Measurements from ENCODE around the gene DLG1. TPM values are rescaled to one million over a fixed set of nuclear protein-coding genes. Genes with fewer than 3 reads are reported as not detected.

DLG1 gene
- total RNA-seq, 1 donor from 2014 or later, result 84.1 TPM

DNA sequence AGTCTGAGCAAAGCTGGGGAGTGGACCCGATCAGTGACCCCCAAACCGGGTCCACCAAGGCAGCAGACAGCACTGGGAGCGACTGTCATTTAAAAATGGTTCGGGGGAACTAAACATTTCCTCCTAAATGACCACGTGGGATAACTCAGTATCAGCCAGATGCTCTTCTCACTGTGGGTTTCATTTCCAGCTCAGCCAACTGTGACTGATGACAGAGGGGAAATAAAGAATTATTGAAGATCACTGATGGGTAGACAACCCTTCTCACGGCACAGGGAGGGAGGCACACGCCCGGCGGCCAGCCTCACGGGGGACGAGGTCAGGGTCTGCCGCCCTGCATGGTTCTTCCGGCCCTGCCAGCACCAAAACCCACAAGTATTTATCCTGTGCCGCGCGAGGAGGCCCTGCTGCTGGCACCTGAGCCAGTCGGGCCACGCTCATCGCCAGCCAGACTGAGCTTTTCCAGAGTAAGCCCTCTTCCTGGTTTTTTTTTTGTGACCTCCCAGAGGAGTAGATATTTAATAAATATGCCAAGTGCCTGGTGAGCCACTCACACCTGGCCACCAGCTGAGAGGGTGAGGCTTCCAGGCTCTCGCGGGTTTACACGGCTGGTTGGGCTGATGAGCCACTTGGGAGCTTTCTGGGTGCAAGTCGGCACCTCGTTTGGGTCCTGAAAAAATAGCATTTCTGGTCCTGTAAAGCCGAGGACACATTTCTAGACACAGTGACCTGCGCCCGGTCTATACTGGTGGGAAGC, 275.0 kb downstream of the DLG1 start:
- peaks cover 2% of the 10 kb centered on the region for H3K27me3 Mint-ChIP-seq
- peaks cover 6% of the 10 kb centered on the region for H3K4me1 Mint-ChIP-seq
- no peaks in the 10 kb centered on the region for H3K9me3 Mint-ChIP-seq
- DNase-seq, result no peak
- peak overlapping the region; percentile 29 for H3K27ac Mint-ChIP-seq
- H3K4me3 Mint-ChIP-seq, result no peak overlapping the region
- intact Hi-C loops (cut with micrococcal nuclease), result no loop called here
- no peaks in the 10 kb centered on the region for H3K36me3 Mint-ChIP-seq (ENCODE audit: low read depth)

- Mint-ChIP-seq H3K27me3 (peaks cover 2% of the 10 kb centered on the region), H3K4me1 (peaks cover 6% of the 10 kb centered on the region), H3K27ac (no peak overlapping the region), H3K36me3 (ENCODE audit: low read depth) (no peaks in the 10 kb centered on the region), H3K4me3 (no peak overlapping the region), H3K9me3 (no peaks in the 10 kb centered on the region)
- intact Hi-C loops (cut with micrococcal nuclease), result no loop called here
- DNase-seq, result no peak
Measured at GRCh38 chr3:197022405-197023231, 275.8 kb downstream of the DLG1 start.

- no peaks in the 10 kb centered on the region for H3K9me3 Mint-ChIP-seq
- intact Hi-C loops (cut with micrococcal nuclease), result no loop called here
- H3K4me1 Mint-ChIP-seq, result peaks cover 6% of the 10 kb centered on the region
- H3K27me3 Mint-ChIP-seq, result peaks cover 2% of the 10 kb centered on the region
- H3K4me3 Mint-ChIP-seq, result no peak overlapping the region
- no peak for DNase-seq
- no peaks in the 10 kb centered on the region for H3K36me3 Mint-ChIP-seq (ENCODE audit: low read depth)
- H3K27ac Mint-ChIP-seq, result no peak overlapping the region
Measured at GRCh38 chr3:197021729-197022404, 276.5 kb downstream of the DLG1 start.

DNA sequence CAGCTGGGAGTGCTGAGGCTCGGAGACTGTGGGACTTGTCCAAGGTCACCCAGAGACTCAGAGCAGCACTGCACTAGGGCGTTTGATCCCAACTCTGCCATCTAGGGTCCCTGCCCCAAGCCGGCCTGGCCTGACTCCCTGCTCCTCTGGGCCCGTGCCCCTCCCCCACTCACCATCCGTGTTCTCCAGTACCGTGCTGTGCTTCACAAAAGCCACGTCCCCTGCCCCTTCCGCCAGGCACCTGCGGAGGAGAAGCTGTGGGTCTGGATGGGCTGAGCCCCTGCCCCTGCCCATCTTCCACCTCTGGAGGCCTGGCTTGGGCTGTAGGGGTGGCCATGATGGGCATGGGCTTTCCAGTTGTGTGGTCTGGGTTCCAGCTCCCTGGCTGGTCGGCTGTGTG, 277.2 kb downstream of the DLG1 start:
- intact Hi-C loops (cut with micrococcal nuclease), result no loop called here
- peaks cover 2% of the 10 kb centered on the region for H3K27me3 Mint-ChIP-seq
- peaks cover 6% of the 10 kb centered on the region for H3K4me1 Mint-ChIP-seq
- no peak for DNase-seq
- no peaks in the 10 kb centered on the region for H3K9me3 Mint-ChIP-seq
- H3K27ac Mint-ChIP-seq, result no peak overlapping the region
- H3K36me3 Mint-ChIP-seq (ENCODE audit: low read depth), result no peaks in the 10 kb centered on the region
- H3K4me3 Mint-ChIP-seq, result no peak overlapping the region

GRCh38 chr3:197019535-197019934, 278.9 kb downstream of the DLG1 start:
- H3K36me3 Mint-ChIP-seq (ENCODE audit: low read depth), result no peaks in the 10 kb centered on the region
- H3K27ac Mint-ChIP-seq, result no peak overlapping the region
- H3K9me3 Mint-ChIP-seq, result no peaks in the 10 kb centered on the region
- DNase-seq, result no peak
- peaks cover 2% of the 10 kb centered on the region for H3K27me3 Mint-ChIP-seq
- H3K4me1 Mint-ChIP-seq, result peaks cover 6% of the 10 kb centered on the region
- intact Hi-C loops (cut with micrococcal nuclease), result no loop called here
- no peak overlapping the region for H3K4me3 Mint-ChIP-seq

DNA sequence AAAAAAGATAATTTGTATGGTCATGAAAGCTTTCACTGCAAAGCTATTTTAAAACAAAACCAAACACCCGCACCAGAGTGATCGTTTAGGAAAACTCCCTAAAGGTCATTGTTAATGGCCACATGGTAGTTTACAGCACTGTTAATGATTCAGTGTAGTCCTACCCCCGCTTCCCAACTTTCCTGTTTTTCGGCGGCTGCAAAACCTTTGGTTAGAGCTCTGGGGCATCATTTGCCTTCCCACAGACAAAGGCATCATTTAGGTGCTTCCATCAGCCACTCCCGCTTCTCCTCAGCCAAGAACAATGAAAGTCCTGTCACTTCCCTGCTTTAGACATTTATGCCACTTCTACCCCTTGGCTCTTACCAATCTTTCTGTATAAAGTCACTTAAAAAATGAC, 279.4 kb downstream of the DLG1 start:
- no peak for DNase-seq
- intact Hi-C loops (cut with micrococcal nuclease), result no loop called here

GRCh38 chr3:197017003-197017402, 281.4 kb downstream of the DLG1 start:
- H3K36me3 Mint-ChIP-seq (ENCODE audit: low read depth), result no peaks in the 10 kb centered on the region
- no peaks in the 10 kb centered on the region for H3K9me3 Mint-ChIP-seq

More for the DNA sequence above, 279.4 kb downstream of the DLG1 start:
- H3K36me3 Mint-ChIP-seq (ENCODE audit: low read depth), result no peaks in the 10 kb centered on the region
- no peak overlapping the region for H3K27ac Mint-ChIP-seq
- H3K4me3 Mint-ChIP-seq, result no peak overlapping the region
- peaks cover 2% of the 10 kb centered on the region for H3K27me3 Mint-ChIP-seq
- peaks cover 6% of the 10 kb centered on the region for H3K4me1 Mint-ChIP-seq
- H3K9me3 Mint-ChIP-seq, result no peaks in the 10 kb centered on the region

GRCh38 chr3:197015790-197016736, 282.3 kb downstream of the DLG1 start:
- H3K9me3 Mint-ChIP-seq, result no peaks in the 10 kb centered on the region
- no peak overlapping the region for H3K4me3 Mint-ChIP-seq
- intact Hi-C loops (cut with micrococcal nuclease), result no loop called here
- no peaks in the 10 kb centered on the region for H3K36me3 Mint-ChIP-seq (ENCODE audit: low read depth)
- DNase-seq, result no peak
- H3K27ac Mint-ChIP-seq, result no peak overlapping the region
- no peaks in the 10 kb centered on the region for H3K27me3 Mint-ChIP-seq
- no peaks in the 10 kb centered on the region for H3K4me1 Mint-ChIP-seq

More at GRCh38 chr3:197017003-197017402, 281.4 kb downstream of the DLG1 start:
- Mint-ChIP-seq H3K27ac (no peak overlapping the region), H3K4me3 (no peak overlapping the region), H3K27me3 (no peaks in the 10 kb centered on the region), H3K4me1 (no peaks in the 10 kb centered on the region)
- no peak for DNase-seq
- intact Hi-C loops (cut with micrococcal nuclease), result no loop called here

GRCh38 chr3:197014942-197015575, 283.4 kb downstream of the DLG1 start:
- Mint-ChIP-seq H3K4me3 (no peak overlapping the region), H3K36me3 (ENCODE audit: low read depth) (no peaks in the 10 kb centered on the region), H3K27ac (no peak overlapping the region), H3K4me1 (no peaks in the 10 kb centered on the region), H3K9me3 (no peaks in the 10 kb centered on the region), H3K27me3 (no peaks in the 10 kb centered on the region)
- intact Hi-C loops (cut with micrococcal nuclease), result no loop called here
- DNase-seq, result no peak

DNA sequence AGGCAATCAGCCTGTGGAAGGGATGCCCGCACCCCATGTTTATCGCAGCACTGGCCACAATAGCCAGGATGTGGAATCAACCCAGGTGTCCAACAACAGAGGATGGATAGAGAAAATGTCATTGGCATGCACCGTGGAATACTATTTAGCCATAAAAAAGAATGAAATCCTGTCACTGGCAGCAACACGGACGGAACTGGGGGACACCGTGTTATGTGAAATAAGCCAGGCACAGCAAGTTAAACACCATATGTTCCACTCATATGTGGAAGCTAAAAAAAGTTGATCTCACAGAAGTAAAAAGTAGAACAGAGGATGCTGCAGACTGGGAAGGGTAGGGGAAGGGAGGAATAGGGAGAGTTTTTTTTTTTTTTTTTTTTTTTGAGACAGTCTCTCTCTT, 284.4 kb downstream of the DLG1 start:
- H3K27ac Mint-ChIP-seq, result no peak overlapping the region
- no peak for DNase-seq
- no peaks in the 10 kb centered on the region for H3K36me3 Mint-ChIP-seq (ENCODE audit: low read depth)
- no peaks in the 10 kb centered on the region for H3K9me3 Mint-ChIP-seq
- no peaks in the 10 kb centered on the region for H3K4me1 Mint-ChIP-seq
- intact Hi-C loops (cut with micrococcal nuclease), result no loop called here
- no peaks in the 10 kb centered on the region for H3K27me3 Mint-ChIP-seq
- no peak overlapping the region for H3K4me3 Mint-ChIP-seq

DNA sequence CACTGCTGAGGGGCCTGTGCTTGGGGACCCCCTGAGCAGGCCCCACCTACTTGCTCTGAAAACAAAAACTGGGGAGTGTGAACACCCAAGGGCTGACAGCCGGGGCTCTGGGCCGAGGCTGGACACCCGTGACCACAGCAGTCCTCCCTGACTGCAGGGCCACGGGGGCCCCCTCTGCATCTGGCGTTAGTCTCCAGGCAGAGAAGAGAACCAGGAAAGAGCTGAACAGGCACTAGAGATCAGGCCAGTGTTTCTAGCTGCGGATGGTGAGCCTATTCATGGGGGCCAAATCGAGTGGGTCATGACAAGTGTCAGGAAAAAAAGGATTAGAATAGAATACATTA, 285.9 kb downstream of the DLG1 start:
- Mint-ChIP-seq H3K4me3 (no peak overlapping the region), H3K4me1 (no peaks in the 10 kb centered on the region), H3K27ac (no peak overlapping the region), H3K9me3 (no peaks in the 10 kb centered on the region), H3K27me3 (no peaks in the 10 kb centered on the region), H3K36me3 (ENCODE audit: low read depth) (no peaks in the 10 kb centered on the region)
- no peak for DNase-seq
- intact Hi-C loops (cut with micrococcal nuclease), result no loop called here

DNA sequence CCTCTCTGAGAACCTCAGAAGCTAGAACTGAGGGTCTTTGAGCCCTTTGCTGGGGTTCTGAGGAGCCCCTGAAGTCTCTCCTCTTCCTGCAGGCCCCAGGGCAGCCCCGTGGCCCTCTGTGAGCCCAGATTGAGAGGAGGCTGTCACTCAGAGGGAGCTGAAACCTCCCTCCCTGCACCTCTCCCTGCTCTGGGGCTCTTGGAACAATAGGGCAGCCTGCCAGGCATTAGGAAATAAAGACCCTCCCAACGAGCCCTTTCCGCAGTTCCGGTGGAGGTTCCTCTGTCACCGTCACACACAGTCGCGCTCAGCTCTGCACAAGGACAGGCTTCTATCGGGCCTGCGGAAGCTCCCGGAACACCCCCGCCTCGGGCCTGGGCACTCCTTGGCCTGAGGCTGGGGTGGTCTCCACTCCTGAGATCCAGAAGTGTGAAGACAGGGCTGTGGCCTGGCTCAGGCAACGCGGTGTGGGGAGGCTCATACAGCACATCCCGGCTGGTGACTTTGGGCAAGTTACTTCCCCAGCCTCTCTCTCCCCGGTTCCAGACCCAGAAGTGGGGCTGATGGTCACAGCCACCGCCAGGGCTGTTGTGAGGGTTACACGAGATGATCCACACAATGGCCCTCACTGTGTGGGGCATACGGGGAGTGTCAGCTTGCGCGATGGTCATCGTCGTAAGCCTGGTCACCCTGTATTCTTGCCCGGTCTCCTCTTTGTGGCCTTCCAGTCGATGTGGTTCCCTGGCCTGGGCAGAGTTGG, 286.5 kb downstream of the DLG1 start:
- no peaks in the 10 kb centered on the region for H3K27me3 Mint-ChIP-seq
- H3K4me3 Mint-ChIP-seq, result no peak overlapping the region
- H3K27ac Mint-ChIP-seq, result no peak overlapping the region
- H3K4me1 Mint-ChIP-seq, result no peaks in the 10 kb centered on the region
- no peaks in the 10 kb centered on the region for H3K36me3 Mint-ChIP-seq (ENCODE audit: low read depth)
- intact Hi-C loops (cut with micrococcal nuclease), result no loop called here
- H3K9me3 Mint-ChIP-seq, result no peaks in the 10 kb centered on the region
- DNase-seq, result no peak
